Fibroblast of mammary gland (primary cell): Measurements from ENCODE around the gene SNX13.

Source experiments
- DNase-seq: peaks from one replicate; pipeline ENCODE4 v3.0.0-alpha.2; 2010; ENCODE audit warnings: low read depth
- H3K4me3 ChIP-seq: 2 replicates; pipeline ENCODE4 v1.5.1; 2011; ENCODE audit warnings: low read depth, mild to moderate bottlenecking, low read length, moderate library complexity; ENCODE audit not compliant: control insufficient read depth
- CTCF ChIP-seq: conservative IDR thresholded peaks from 2 replicates; pipeline ENCODE4 v1.5.1; 2011; ENCODE audit warnings: low read depth, low read length, inconsistent platforms; ENCODE audit not compliant: control insufficient read depth, insufficient read depth

SNX13 gene

GRCh38 chr7:17939606-17940301, 540 bp downstream of the SNX13 start:
- peak; percentile 29 for DNase-seq
- peak overlapping the region; percentile 91 for H3K4me3 ChIP-seq
- no peak for TF ChIP-seq CTCF

- DNase-seq = peak; percentile 52
- peak overlapping the region; percentile 91 for H3K4me3 ChIP-seq
- TF ChIP-seq CTCF = no peak
Measured at GRCh38 chr7:17939211-17939605, 1.1 kb downstream of the SNX13 start.

- TF ChIP-seq CTCF = no peak
- H3K4me3 ChIP-seq = no peak overlapping the region
- peak; percentile 27 for DNase-seq
Measured at GRCh38 chr7:17937506-17938120, 2.7 kb downstream of the SNX13 start.

GRCh38 chr7:17936321-17936720, 4.0 kb downstream of the SNX13 start:
- no peak for TF ChIP-seq CTCF
- H3K4me3 ChIP-seq = no peak overlapping the region
- no peak for DNase-seq

- no peak overlapping the region for H3K4me3 ChIP-seq
- no peak for DNase-seq
- TF ChIP-seq CTCF = no peak
Measured at GRCh38 chr7:17934612-17935240, 5.6 kb downstream of the SNX13 start.

- H3K4me3 ChIP-seq = no peak overlapping the region
- DNase-seq = no peak
- TF ChIP-seq CTCF = no peak
Measured at GRCh38 chr7:17934094-17934493, 6.2 kb downstream of the SNX13 start.

GRCh38 chr7:17932770-17933169, 7.5 kb downstream of the SNX13 start:
- TF ChIP-seq CTCF = no peak
- H3K4me3 ChIP-seq = no peak overlapping the region
- DNase-seq = no peak
